Measurements from ENCODE around the gene ACAA2. TPM values are rescaled to one million over a fixed set of nuclear protein-coding genes. Genes with fewer than 3 reads are reported as not detected.

ACAA2 gene
- total and polyA plus RNA-seq, 8 donors = 20.3 to 53.0 (median 32.5) TPM

DNA sequence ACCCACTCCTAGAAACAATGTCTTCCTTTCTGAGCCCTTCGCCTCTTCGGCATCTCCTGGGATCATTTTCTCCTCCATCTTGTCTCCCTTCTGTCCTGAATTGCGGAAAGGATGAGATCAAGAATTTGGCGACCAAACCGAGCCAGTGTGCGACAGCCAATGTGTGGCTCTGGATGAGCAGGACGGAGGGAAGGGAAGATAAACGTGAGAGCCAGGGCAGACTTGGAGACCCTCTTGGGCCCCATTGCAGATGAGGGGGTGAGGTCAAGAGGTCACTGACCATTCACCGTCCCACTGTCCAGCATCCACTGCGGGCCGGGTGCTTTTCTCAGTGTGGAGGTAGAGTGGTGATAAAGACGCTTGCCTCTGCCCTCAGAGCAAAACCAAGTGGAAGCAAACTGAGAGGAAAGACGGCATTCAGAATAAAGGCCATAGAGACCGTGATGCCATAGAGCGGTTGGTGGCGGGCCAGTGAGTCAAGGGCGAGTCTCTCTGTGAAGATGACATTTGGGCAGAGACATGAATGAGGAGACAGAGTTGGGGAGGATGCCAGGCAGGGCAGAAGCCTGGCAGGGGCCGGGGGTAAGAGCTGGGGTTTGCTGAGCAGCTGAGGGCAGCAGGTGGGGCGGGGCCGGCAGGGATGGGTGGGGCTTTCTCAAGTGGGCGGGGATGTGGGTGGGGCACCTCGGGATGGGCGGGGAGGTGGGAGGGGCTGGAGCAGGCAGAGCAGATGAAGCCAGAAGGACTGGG is 55.6 kb downstream of the ACAA2 start:
- DNase-seq = no peak
- no peak for ATAC-seq
- Histone ChIP-seq H3K4me1 (no peaks in the 10 kb centered on the region), H3K4me3 (no peak overlapping the region), H3K9me3 (no peaks in the 10 kb centered on the region), H3K27ac (no peak overlapping the region), H3K27me3 (no peaks in the 10 kb centered on the region), H3K36me3 (no peaks in the 10 kb centered on the region)
- intact Hi-C loops (cut with DNase I) = no loop called here
- no peak for TF ChIP-seq CTCF (IDR thresholded peaks at IDR 0.05)
- WGBS, 2 donors = 79 to 85% methylated on average over 23 of the region's 23 CpGs
- no peak for FAIRE-seq

DNA sequence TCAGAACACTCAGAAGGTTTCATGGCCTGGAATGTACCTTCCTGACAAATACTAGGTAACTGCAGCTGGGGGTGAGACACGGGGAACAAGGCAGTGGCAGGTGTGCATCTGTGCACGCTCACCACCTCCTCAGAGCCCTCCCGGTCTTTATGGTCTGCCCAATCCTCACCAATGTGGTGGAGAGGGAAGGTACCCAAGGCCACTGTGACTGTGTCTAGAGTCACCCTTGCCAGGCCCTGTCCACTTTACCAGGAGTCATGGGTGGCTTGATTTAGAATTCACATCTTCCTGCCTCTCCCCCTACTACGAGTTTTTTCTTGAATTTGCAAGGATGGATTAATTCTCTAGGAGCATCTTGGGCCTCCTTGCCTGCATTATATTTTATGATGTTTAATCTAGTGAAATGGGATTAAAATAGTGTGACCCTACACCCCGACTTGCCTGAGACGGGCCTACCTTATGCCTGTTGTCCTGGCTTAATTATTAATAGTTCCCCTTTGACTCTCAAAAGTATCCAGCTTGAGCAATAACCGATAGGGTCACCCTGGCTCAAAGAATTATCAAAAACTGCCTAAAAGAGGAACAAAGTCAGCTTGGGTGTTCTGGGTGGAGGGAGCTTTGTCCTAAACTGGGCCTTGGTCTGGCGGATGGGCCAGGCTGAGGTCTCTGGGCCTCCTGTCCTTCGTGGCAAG is 56.5 kb downstream of the ACAA2 start:
- Histone ChIP-seq H3K27ac (no peak overlapping the region), H3K27me3 (no peaks in the 10 kb centered on the region), H3K4me3 (no peak overlapping the region), H3K4me1 (no peaks in the 10 kb centered on the region), H3K36me3 (no peaks in the 10 kb centered on the region), H3K9me3 (no peaks in the 10 kb centered on the region)
- 83 to 86% methylated on average over 9 of the region's 9 CpGs for WGBS, 2 donors
- ATAC-seq = no peak
- TF ChIP-seq CTCF (IDR thresholded peaks at IDR 0.05) = no peak
- FAIRE-seq = no peak
- DNase-seq = no peak
- intact Hi-C loops (cut with DNase I) = no loop called here

DNA sequence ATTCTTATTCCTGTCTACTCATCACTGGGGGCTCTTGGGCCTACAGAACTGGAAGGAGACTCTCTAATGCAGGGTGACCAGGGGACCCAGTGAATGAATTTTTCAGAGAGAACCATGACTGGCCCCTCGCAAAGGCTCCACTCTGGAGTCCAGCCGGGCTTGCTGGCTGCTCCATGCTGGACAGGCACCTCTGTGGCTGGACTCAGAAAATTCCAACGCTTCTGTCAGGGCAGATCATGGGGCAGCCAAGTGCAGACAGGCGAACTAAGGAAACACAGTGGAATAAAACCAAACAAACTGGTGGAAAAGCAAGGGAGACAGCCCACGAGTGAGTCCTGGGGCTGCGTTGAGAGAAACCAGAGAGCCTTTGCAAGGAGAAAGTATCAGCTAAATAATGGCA is 57.2 kb downstream of the ACAA2 start:
- ATAC-seq (no peak), DNase-seq (no peak), FAIRE-seq (no peak)
- no peak for TF ChIP-seq CTCF (IDR thresholded peaks at IDR 0.05)
- no peak overlapping the region for H3K4me3 ChIP-seq
- no peaks in the 10 kb centered on the region for H3K36me3 ChIP-seq
- no peak overlapping the region for H3K27ac ChIP-seq
- intact Hi-C loops (cut with DNase I) = no loop called here
- H3K4me1 ChIP-seq = no peaks in the 10 kb centered on the region
- H3K27me3 ChIP-seq = no peaks in the 10 kb centered on the region
- WGBS, 2 donors = 76 to 84% methylated on average over 6 of the region's 6 CpGs
- H3K9me3 ChIP-seq = no peaks in the 10 kb centered on the region

- intact Hi-C loops (cut with DNase I) = no loop called here
- no peaks in the 10 kb centered on the region for H3K9me3 ChIP-seq
- ATAC-seq = no peak
- 74 to 77% methylated on average over 6 of the region's 6 CpGs for WGBS, 2 donors
- no peaks in the 10 kb centered on the region for H3K27me3 ChIP-seq
- no peak overlapping the region for H3K27ac ChIP-seq
- no peaks in the 10 kb centered on the region for H3K36me3 ChIP-seq
- H3K4me3 ChIP-seq = no peak overlapping the region
- H3K4me1 ChIP-seq = no peaks in the 10 kb centered on the region
- DNase-seq = no peak
- TF ChIP-seq CTCF (IDR thresholded peaks at IDR 0.05) = no peak
- FAIRE-seq = no peak
Measured at GRCh38 chr18:49755489-49755888, 57.8 kb downstream of the ACAA2 start.

DNA sequence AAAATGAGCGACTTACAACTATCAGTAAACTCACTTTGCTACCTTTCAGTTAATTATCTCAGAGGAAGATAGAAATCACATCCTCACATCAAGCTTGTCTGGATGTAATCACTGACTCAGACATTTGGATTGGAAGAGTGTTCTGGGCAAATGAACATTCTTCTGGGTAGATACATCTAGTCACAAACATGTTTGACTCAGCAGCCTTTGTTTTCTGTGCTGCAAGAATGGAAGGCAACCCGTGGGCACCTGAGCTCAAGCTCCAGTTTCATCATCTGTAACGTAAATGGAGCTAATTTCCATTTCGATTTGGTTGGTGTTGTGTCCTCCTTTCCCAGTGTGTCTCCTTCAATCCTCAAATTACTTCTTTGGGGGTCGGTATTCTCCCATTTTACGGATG is 58.5 kb downstream of the ACAA2 start:
- FAIRE-seq = no peak
- Histone ChIP-seq H3K36me3 (no peaks in the 10 kb centered on the region), H3K9me3 (no peaks in the 10 kb centered on the region), H3K4me3 (no peak overlapping the region), H3K4me1 (no peaks in the 10 kb centered on the region), H3K27ac (no peak overlapping the region), H3K27me3 (no peaks in the 10 kb centered on the region)
- intact Hi-C loops (cut with DNase I) = no loop called here
- ATAC-seq = no peak
- DNase-seq = no peak
- TF ChIP-seq CTCF (IDR thresholded peaks at IDR 0.05) = no peak
- 86 to 95% methylated on average over 6 of the region's 6 CpGs for WGBS, 2 donors

All from pancreas (tissue), 10 donors.